ENCODE measurements around the gene CXCL13. TPM values are rescaled to one million over a fixed set of nuclear protein-coding genes. Genes with fewer than 3 reads are reported as not detected.

Gene CXCL13
- polyA plus RNA-seq, 3 donors = not detected

DNA sequence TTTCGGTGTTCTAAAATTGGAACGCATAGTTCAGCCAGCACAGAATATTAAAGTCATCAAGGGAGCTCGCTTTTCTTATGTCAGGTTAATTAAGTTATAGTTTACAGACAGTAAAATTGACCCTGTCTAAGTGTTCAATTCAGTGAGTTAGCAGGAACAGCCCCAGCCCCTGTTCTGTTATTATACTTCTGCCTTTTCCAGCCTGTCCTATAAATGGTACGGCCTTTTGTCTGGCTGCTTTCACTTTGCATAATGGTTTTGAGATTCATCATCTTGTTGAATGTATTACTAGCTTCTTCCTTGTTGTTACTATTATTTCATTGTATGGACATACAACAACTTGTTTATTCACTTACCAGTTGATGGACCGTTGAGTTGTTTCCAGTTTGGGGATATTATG lies 9.5 kb downstream of the CXCL13 start:
- TF ChIP-seq, protein P1, sequence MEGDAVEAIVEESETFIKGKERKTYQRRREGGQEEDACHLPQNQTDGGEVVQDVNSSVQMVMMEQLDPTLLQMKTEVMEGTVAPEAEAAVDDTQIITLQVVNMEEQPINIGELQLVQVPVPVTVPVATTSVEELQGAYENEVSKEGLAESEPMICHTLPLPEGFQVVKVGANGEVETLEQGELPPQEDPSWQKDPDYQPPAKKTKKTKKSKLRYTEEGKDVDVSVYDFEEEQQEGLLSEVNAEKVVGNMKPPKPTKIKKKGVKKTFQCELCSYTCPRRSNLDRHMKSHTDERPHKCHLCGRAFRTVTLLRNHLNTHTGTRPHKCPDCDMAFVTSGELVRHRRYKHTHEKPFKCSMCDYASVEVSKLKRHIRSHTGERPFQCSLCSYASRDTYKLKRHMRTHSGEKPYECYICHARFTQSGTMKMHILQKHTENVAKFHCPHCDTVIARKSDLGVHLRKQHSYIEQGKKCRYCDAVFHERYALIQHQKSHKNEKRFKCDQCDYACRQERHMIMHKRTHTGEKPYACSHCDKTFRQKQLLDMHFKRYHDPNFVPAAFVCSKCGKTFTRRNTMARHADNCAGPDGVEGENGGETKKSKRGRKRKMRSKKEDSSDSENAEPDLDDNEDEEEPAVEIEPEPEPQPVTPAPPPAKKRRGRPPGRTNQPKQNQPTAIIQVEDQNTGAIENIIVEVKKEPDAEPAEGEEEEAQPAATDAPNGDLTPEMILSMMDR (IDR thresholded peaks at IDR 0.05) = no peak

DNA sequence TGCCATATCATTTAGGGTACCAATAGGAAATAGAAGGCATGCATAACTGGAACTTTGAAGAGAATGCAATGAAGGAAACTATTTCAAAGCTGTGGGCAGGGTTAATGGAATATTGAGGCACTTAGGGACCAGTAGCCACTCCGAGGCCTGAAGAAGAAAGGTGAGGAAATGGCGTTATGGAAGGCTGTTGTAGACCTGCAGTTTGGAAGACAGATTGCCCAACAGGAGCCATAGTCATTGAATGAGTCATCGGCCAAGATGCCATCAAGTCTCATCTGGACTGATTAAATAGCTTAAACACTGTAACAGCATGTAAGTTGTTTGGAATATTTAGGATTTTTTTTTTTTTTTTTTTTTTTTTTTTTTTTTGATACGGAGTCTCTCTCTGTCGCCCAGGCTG lies 11.6 kb downstream of the CXCL13 start:
- Histone ChIP-seq H3K9ac (ENCODE audit: insufficient read depth, low read length, poor library complexity, severe bottlenecking) (no peak overlapping the region), H3K36me3 (replicated peaks in 1 of 2; ENCODE audit: control insufficient read depth in 1 of 2, insufficient read depth in 2 of 2, low read length in 2 of 2) (no peaks in the 10 kb centered on the region), H3K27ac (ENCODE audit: low read depth in 1 of 2, low read length in 2 of 2) (no peak overlapping the region), H3K79me2 (ENCODE audit: insufficient read depth, low read length) (no peaks in the 10 kb centered on the region), H3K4me2 (replicated peaks; ENCODE audit: extremely low read depth, low read length, poor library complexity, severe bottlenecking) (no peak overlapping the region), H2AFZ (ENCODE audit: insufficient read depth, low read depth, low read length, poor library complexity, severe bottlenecking) (no peak overlapping the region), H3K27me3 (ENCODE audit: control insufficient read depth in 2 of 2, insufficient read depth in 2 of 2, low read length in 2 of 2) (no peaks in the 10 kb centered on the region), H3K4me1 (ENCODE audit: control insufficient read depth in 1 of 2, insufficient read depth in 2 of 2, low read length in 2 of 2) (no peaks in the 10 kb centered on the region), H3K4me3 (replicated peaks in 1 of 3; ENCODE audit: low read depth in 2 of 3, low read length in 3 of 3) (no peak overlapping the region), H4K20me1 (ENCODE audit: insufficient read depth, low read length) (no peaks in the 10 kb centered on the region), H3K9me3 (replicated peaks in 1 of 2; ENCODE audit: control insufficient read depth in 1 of 2, insufficient read depth in 1 of 2, low read length in 2 of 2) (no peaks in the 10 kb centered on the region)
- no peak for DNase-seq
- Mint-ChIP-seq H3K27ac (peak overlapping the region in 1 of 7 donors; percentile 54), H3K36me3 (no peaks in the 10 kb centered on the region), H3K9me3 (no peaks in the 10 kb centered on the region), H3K4me3 (no peak overlapping the region), H3K27me3 (ENCODE audit: low read depth in 3 of 3) (peaks cover 0 to 3% (median 3%) of the 10 kb centered on the region in 3 donors), H3K4me1 (peaks cover 4% of the 10 kb centered on the region)
- 100% methylated on average over 2 of the region's 5 CpGs for WGBS (ENCODE audit: insufficient coverage)
- intact Hi-C loops (cut with micrococcal nuclease) = no loop called here
- TF ChIP-seq, protein P1 (IDR thresholded peaks at IDR 0.05) = no peak

More for the DNA sequence above, 9.5 kb downstream of the CXCL13 start:
- no peaks in the 10 kb centered on the region for H3K79me2 ChIP-seq (ENCODE audit: insufficient read depth, low read length)
- H3K9ac ChIP-seq (ENCODE audit: insufficient read depth, low read length, poor library complexity, severe bottlenecking) = no peak overlapping the region
- H3K4me2 ChIP-seq (replicated peaks; ENCODE audit: extremely low read depth, low read length, poor library complexity, severe bottlenecking) = no peak overlapping the region
- intact Hi-C loops (cut with micrococcal nuclease) = no loop called here
- H3K36me3 ChIP-seq (replicated peaks in 1 of 2; ENCODE audit: control insufficient read depth in 1 of 2, insufficient read depth in 2 of 2, low read length in 2 of 2) = no peaks in the 10 kb centered on the region
- H3K4me3 ChIP-seq (replicated peaks in 1 of 3; ENCODE audit: low read depth in 2 of 3, low read length in 3 of 3) = no peak overlapping the region
- no peaks in the 10 kb centered on the region for H3K4me1 ChIP-seq (ENCODE audit: control insufficient read depth in 1 of 2, insufficient read depth in 2 of 2, low read length in 2 of 2)
- DNase-seq = no peak
- no peaks in the 10 kb centered on the region for H3K9me3 ChIP-seq (replicated peaks in 1 of 2; ENCODE audit: control insufficient read depth in 1 of 2, insufficient read depth in 1 of 2, low read length in 2 of 2)
- H3K27ac Mint-ChIP-seq = no peak overlapping the region
- H4K20me1 ChIP-seq (ENCODE audit: insufficient read depth, low read length) = no peaks in the 10 kb centered on the region
- H3K36me3 Mint-ChIP-seq = no peaks in the 10 kb centered on the region
- no peak overlapping the region for H3K27ac ChIP-seq (ENCODE audit: low read depth in 1 of 2, low read length in 2 of 2)
- no peaks in the 10 kb centered on the region for H3K9me3 Mint-ChIP-seq
- H3K27me3 Mint-ChIP-seq (ENCODE audit: low read depth in 3 of 3) = peaks cover 0 to 3% (median 0%) of the 10 kb centered on the region in 3 donors
- H3K4me3 Mint-ChIP-seq = no peak overlapping the region
- no peak overlapping the region for H2AFZ ChIP-seq (ENCODE audit: insufficient read depth, low read depth, low read length, poor library complexity, severe bottlenecking)
- no CpG with 5 or more reads among the region's 5 CpGs for WGBS (ENCODE audit: insufficient coverage)
- peaks cover 4% of the 10 kb centered on the region for H3K4me1 Mint-ChIP-seq
- no peaks in the 10 kb centered on the region for H3K27me3 ChIP-seq (ENCODE audit: control insufficient read depth in 2 of 2, insufficient read depth in 2 of 2, low read length in 2 of 2)

All from CD14-positive monocyte (primary cell).